ENCODE data around the gene GIPC2. TPM values are rescaled to one million over a fixed set of nuclear protein-coding genes. Genes with fewer than 3 reads are reported as not detected.

Gene GIPC2
- total and polyA plus RNA-seq, 2 donors (not counting 3 experiments of a cell fraction or from before 2014, with no cell fraction given), result 2.8 to 9.6 TPM

GRCh38 chr1:78088486-78088885, 42.7 kb downstream of the GIPC2 start:
- dilution Hi-C loops (cut with MboI; ENCODE audit: extremely low pct_ligation_motif_present, low sequenced_read_pairs), result no loop called here
- BruUV-seq (replicated peaks), result no TSS peak
- no peaks in the 10 kb centered on the region for H3K9me1 ChIP-seq (replicated peaks; ENCODE audit: control insufficient read depth, extremely low read depth, insufficient read depth, low read length)
- H3K9ac ChIP-seq (replicated peaks; ENCODE audit: extremely low read depth, insufficient read depth, low read length), result no peak overlapping the region
- no peaks in the 10 kb centered on the region for H3K79me2 ChIP-seq (ENCODE audit: control insufficient read depth, insufficient read depth, low read length)
- no peak for DNase-seq (ENCODE audit: low read depth, low spot score)
- POLR2A ChIA-PET, result interaction anchor here (0.5 kb wide), 1 partner anchor 16 kb away, joined by 3 read pairs; no protein-coding TSS in a partner anchor
- intact Hi-C loops (cut with micrococcal nuclease), result no loop called here
- H3K4me1 ChIP-seq (ENCODE audit: control insufficient read depth, extremely low read depth, insufficient read depth, low read length), result peaks cover 8% of the 10 kb centered on the region
- TF ChIP-seq GATA2 (IDR thresholded peaks at IDR 0.05; ENCODE audit: insufficient read depth, insufficient read length, low read depth, low read length) (no peak), MYC (IDR thresholded peaks at IDR 0.05; ENCODE audit: low read depth, low read length) (no peak), FOS (IDR thresholded peaks at IDR 0.05; ENCODE audit: borderline replicate concordance, insufficient read depth, low read length) (no peak), JUN (IDR thresholded peaks at IDR 0.05; ENCODE audit: borderline replicate concordance, insufficient read depth, insufficient read length, low read depth) (no peak), EZH2 (IDR thresholded peaks at IDR 0.05; ENCODE audit: borderline replicate concordance, low read depth, low read length, severe bottlenecking) (no peak), MAX (IDR thresholded peaks at IDR 0.05; ENCODE audit: insufficient read depth, insufficient read length) (no peak), POLR2AphosphoS5 (IDR thresholded peaks at IDR 0.05; ENCODE audit: insufficient read depth, low read depth, low read length) (no peak), CTCF (IDR thresholded peaks at IDR 0.05; ENCODE audit: extremely low read depth in 1 of 2, insufficient read depth in 1 of 2, low read depth in 1 of 2, low read length in 2 of 2) (no peak), POLR2A (IDR thresholded peaks at IDR 0.05; ENCODE audit: low read depth, low read length) (no peak)
- no peaks in the 10 kb centered on the region for H3K36me3 ChIP-seq (ENCODE audit: control insufficient read depth in 2 of 2, extremely low read depth in 1 of 2, insufficient read depth in 2 of 2, low read length in 2 of 2)
- no peak for FAIRE-seq
- no peak overlapping the region for H3K4me2 ChIP-seq (ENCODE audit: insufficient read depth, low read length)
- H3K4me3 ChIP-seq (replicated peaks in 1 of 3; ENCODE audit: insufficient read depth in 1 of 3, low read depth in 1 of 3, low read length in 3 of 3), result no peak overlapping the region
- H3K27ac ChIP-seq (ENCODE audit: insufficient read depth, low read depth, low read length), result no peak overlapping the region
- no peaks in the 10 kb centered on the region for H4K20me1 ChIP-seq (replicated peaks; ENCODE audit: control insufficient read depth, extremely low read depth, insufficient read depth, low read length)
- CTCF ChIA-PET, result interaction anchor here (1.2 to 2.3 kb wide), 3 partner anchors 10 to 43 kb away, joined by 3 to 7 read pairs (median 3); no protein-coding TSS in a partner anchor
- H2AFZ ChIP-seq (ENCODE audit: low read depth, low read length), result no peak overlapping the region
- no peaks in the 10 kb centered on the region for H3K27me3 ChIP-seq (ENCODE audit: control insufficient read depth in 2 of 2, insufficient read depth in 2 of 2, low read length in 2 of 2)
- H3K9me3 ChIP-seq (replicated peaks; ENCODE audit: control insufficient read depth, insufficient read depth, low read length), result no peaks in the 10 kb centered on the region
